DND-41 (cell line): ENCODE results near the gene GTF2H2C.
"Not testable (repeated sequence)": the region's sequence is repeated elsewhere in the genome, so short reads cannot be mapped to it uniquely, and the experiment has no call there.

Experiments used
- ATAC-seq: fragments of 200-7000 bp; cut with Tn5 transposase; 3 replicates; pipeline ENCODE4 v1.9.1; 2021; ENCODE audit warnings: low read depth; ENCODE audit not compliant: insufficient read depth
- DNase-seq: peaks from one replicate; pipeline ENCODE4 v3.0.0-alpha.2; 2020
- H2AFZ ChIP-seq: 2 replicates; pipeline ENCODE4 v1.6.0; 2012; ENCODE audit warnings: low read depth, low read length
- H3K27ac ChIP-seq: 2 replicates; pipeline ENCODE4 v1.5.1; 2012; ENCODE audit warnings: low read length, inconsistent platforms
- H3K27me3 ChIP-seq: fragments of 200-600 bp; sonication (generic); 2 replicates; pipeline ENCODE4 v1.6.0; 2012; ENCODE audit warnings: low read length, mild to moderate bottlenecking, inconsistent platforms; ENCODE audit not compliant: insufficient read depth, poor library complexity
- H3K36me3 ChIP-seq: 2 replicates; pipeline ENCODE4 v1.5.1; 2012; ENCODE audit warnings: low read length, inconsistent platforms; ENCODE audit not compliant: insufficient read depth
- H3K4me1 ChIP-seq: 2 replicates; pipeline ENCODE4 v1.5.1; 2012; ENCODE audit warnings: mild to moderate bottlenecking, low read length; ENCODE audit not compliant: insufficient read depth
- H3K4me2 ChIP-seq: 2 replicates; pipeline ENCODE4 v1.6.0; 2012; ENCODE audit warnings: mild to moderate bottlenecking, moderate library complexity, low read length, inconsistent platforms; ENCODE audit not compliant: insufficient read depth
- H3K4me3 ChIP-seq, 2 experiments: fragments of 200-600 bp in 1 of 2; shearing (Covaris generic) in 1 of 2; 2 replicates each; pipeline ENCODE4 v1.5.1; 2012 to 2016; ENCODE audit warnings: inconsistent platforms in 2 of 2, low read length in 2 of 2, mild to moderate bottlenecking in 2 of 2, low read depth in 1 of 2, moderate library complexity in 1 of 2
- H3K79me2 ChIP-seq: 2 replicates; pipeline ENCODE4 v1.6.0; 2012; ENCODE audit warnings: low read length, inconsistent platforms; ENCODE audit not compliant: insufficient read depth
- H3K9ac ChIP-seq: 2 replicates; pipeline ENCODE4 v1.6.0; 2012; ENCODE audit warnings: low read depth, mild to moderate bottlenecking, inconsistent platforms, low read length, moderate library complexity
- H3K9me3 ChIP-seq: 2 replicates; pipeline ENCODE4 v1.5.1; 2012; ENCODE audit warnings: low read length, moderate library complexity, mild to moderate bottlenecking, inconsistent platforms; ENCODE audit not compliant: insufficient read depth, severe bottlenecking
- H4K20me1 ChIP-seq: 2 replicates; pipeline ENCODE4 v1.6.0; 2012; ENCODE audit warnings: low read length; ENCODE audit not compliant: insufficient read depth

Gene GTF2H2C

DNA sequence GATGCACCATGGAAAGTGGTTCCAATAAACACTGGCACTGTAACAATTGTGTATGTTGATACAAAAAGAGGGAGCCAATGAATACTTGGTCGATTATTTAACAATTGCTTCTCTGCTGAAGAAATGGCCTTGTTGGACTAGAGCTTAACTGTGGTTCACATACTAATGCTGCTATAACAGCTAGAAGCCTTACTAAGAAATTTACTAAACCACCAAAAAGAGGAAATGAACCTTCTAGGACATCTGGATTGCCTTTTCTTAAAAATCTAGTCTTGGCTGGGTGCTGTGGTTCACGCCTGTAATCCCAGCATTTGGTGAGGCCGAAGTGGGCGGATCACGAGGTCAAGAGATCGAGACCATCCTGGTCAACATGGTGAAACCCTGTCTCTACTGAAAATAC lies 42.0 kb downstream of the GTF2H2C start:
- H3K27me3 ChIP-seq, H3K36me3 ChIP-seq, H2AFZ ChIP-seq, H3K9me3 ChIP-seq, H3K9ac ChIP-seq, H3K27ac ChIP-seq, H3K79me2 ChIP-seq, DNase-seq, ATAC-seq, H4K20me1 ChIP-seq, H3K4me2 ChIP-seq, H3K4me3 ChIP-seq, H3K4me1 ChIP-seq: not testable (repeated sequence)

- H4K20me1 ChIP-seq, H3K79me2 ChIP-seq, H3K36me3 ChIP-seq, H3K4me3 ChIP-seq, H2AFZ ChIP-seq, H3K27me3 ChIP-seq, DNase-seq, H3K4me2 ChIP-seq, H3K27ac ChIP-seq, H3K9ac ChIP-seq, H3K4me1 ChIP-seq, ATAC-seq, H3K9me3 ChIP-seq: not testable (repeated sequence)
These were observed 46.8 kb downstream of the GTF2H2C start for GRCh38 chr5:69606839-69607238.

GRCh38 chr5:69607750-69608149 lies 47.8 kb downstream of the GTF2H2C start:
- H3K9ac ChIP-seq, H3K79me2 ChIP-seq, H2AFZ ChIP-seq, H3K4me2 ChIP-seq, H3K27ac ChIP-seq, H3K4me1 ChIP-seq, H3K36me3 ChIP-seq, H3K27me3 ChIP-seq, ATAC-seq, H4K20me1 ChIP-seq, H3K9me3 ChIP-seq, DNase-seq, H3K4me3 ChIP-seq: not testable (repeated sequence)

DNA sequence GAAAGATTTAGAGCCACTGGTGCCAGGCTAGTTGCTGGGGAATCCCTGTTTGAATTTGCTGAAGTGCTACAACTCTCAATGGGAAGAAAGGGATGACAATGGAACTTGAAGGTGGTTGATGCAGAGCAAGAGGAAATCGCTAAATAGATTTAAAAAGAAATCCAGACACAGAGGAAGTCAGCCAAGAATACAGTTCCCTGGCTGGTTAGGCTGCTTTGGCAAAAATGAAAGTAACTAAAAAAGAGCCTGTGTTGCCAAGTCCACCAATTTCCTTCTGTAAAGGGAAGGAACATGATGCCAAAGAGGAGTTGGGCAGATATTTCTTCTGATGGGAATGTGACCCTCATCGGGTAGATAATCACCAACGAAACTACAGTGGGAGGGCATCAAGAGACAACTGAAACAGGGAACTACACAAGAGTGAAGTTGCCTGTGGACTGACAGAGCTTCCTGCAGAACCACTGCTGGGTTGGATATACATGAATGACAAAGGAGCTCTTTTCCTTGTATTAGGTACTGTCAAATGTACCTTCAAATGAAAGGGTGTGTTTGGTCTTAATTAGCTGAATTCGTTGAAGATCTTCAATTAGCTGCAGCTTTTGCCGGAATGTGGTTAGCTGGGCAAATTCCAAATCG lies 49.0 kb downstream of the GTF2H2C start:
- not testable (repeated sequence) for H3K4me1 ChIP-seq, H3K4me3 ChIP-seq, H3K4me2 ChIP-seq, H4K20me1 ChIP-seq, H3K9me3 ChIP-seq, H3K27ac ChIP-seq, H3K27me3 ChIP-seq, H3K9ac ChIP-seq, DNase-seq, H3K36me3 ChIP-seq, H2AFZ ChIP-seq, H3K79me2 ChIP-seq
- ATAC-seq = peak; percentile 67; the same call in 2 of the 3 replicates

- H3K4me2 ChIP-seq = not testable (repeated sequence)
These were observed 54.9 kb downstream of the GTF2H2C start for GRCh38 chr5:69614843-69615242.

GRCh38 chr5:69631879-69632278 lies 71.9 kb downstream of the GTF2H2C start:
- not testable (repeated sequence) for DNase-seq, H3K36me3 ChIP-seq, H3K27me3 ChIP-seq, H3K27ac ChIP-seq, H3K4me1 ChIP-seq, H2AFZ ChIP-seq, H3K79me2 ChIP-seq, H3K9ac ChIP-seq, H3K9me3 ChIP-seq, ATAC-seq, H3K4me3 ChIP-seq, H4K20me1 ChIP-seq, H3K4me2 ChIP-seq

More at GRCh38 chr5:69614843-69615242, 54.9 kb downstream of the GTF2H2C start:
- H3K4me1 ChIP-seq, H3K36me3 ChIP-seq, H3K9ac ChIP-seq, H4K20me1 ChIP-seq, H3K9me3 ChIP-seq, H3K79me2 ChIP-seq, H2AFZ ChIP-seq, H3K4me3 ChIP-seq, DNase-seq, H3K27ac ChIP-seq, H3K27me3 ChIP-seq: not testable (repeated sequence)
- ATAC-seq = 0 out of 3 replicates have a peak, but pooled peaks have one; percentile 12
